ENCODE data around the gene RAB7A.
"Not testable (repeated sequence)": the region's sequence is repeated elsewhere in the genome, so short reads cannot be mapped to it uniquely, and the experiment has no call there.

- not testable (repeated sequence) for TF ChIP-seq CTCF (conservative IDR thresholded peaks at IDR 0.05; ENCODE audit: low read depth, low read length); EZH2 (IDR thresholded peaks at IDR 0.05; ENCODE audit: borderline replicate concordance, low read depth, low read length, poor library complexity, severe bottlenecking)
These were observed 104.1 kb downstream of the RAB7A start for GRCh38 chr3:128829925-128830625.
